CD8-positive, alpha-beta memory T cell (primary cell): Measurements from ENCODE around the gene NADSYN1. TPM values are rescaled to one million over a fixed set of nuclear protein-coding genes. Genes with fewer than 3 reads are reported as not detected.

Source experiments
- CTCF ChIA-PET: fragments of 350-600 bp; sonication (Branson Sonifier 250); formaldehyde crosslinking; loops from one replicate; lab custom pipeline; 2021; ENCODE audit warnings: antibody characterized with exemption; lab: Charles Lee
- POLR2A ChIA-PET: fragments of 350-600 bp; sonication (Branson Sonifier 250); formaldehyde crosslinking; loops from one replicate; lab custom pipeline; 2021; ENCODE audit warnings: antibody characterized with exemption; lab: Charles Lee
- DNase-seq, 5 donors: peaks; one replicate each; pipeline versions ENCODE4 v3.0.0 to v3.0.0-alpha.2; 2020 to 2022; ENCODE audit warnings: mixed read lengths in 1 of 5
- H3K27ac ChIP-seq: one replicate; pipeline ENCODE4 v1.7.0; 2013; ENCODE audit warnings: low read depth, mild to moderate bottlenecking, low read length, moderate library complexity
- H3K27me3 ChIP-seq: 2 replicates; pipeline ENCODE4 v1.7.0; 2013; ENCODE audit warnings: low read length, mild to moderate bottlenecking; ENCODE audit not compliant: insufficient read depth, poor library complexity, severe bottlenecking
- H3K36me3 ChIP-seq: 2 replicates; pipeline ENCODE4 v1.7.0; 2013; ENCODE audit warnings: mild to moderate bottlenecking, low read length, moderate library complexity; ENCODE audit not compliant: insufficient read depth
- H3K4me1 ChIP-seq: 2 replicates; pipeline ENCODE4 v1.7.0; 2013; ENCODE audit warnings: mild to moderate bottlenecking, low read length, moderate library complexity; ENCODE audit not compliant: insufficient read depth
- H3K4me3 ChIP-seq: 2 replicates; pipeline ENCODE4 v1.7.0; 2013; ENCODE audit warnings: mild to moderate bottlenecking, low read length
- H3K9me3 ChIP-seq: 2 replicates; pipeline ENCODE4 v1.7.0; 2013; ENCODE audit warnings: mild to moderate bottlenecking, low read length
- H3K27ac Mint-ChIP-seq, 8 donors: one replicate each; pipeline ENCODE4 v1.8.0; 2020 to 2021; ENCODE audit warnings: mixed read lengths in 8 of 8, mild to moderate bottlenecking in 6 of 8, inconsistent platforms in 3 of 8, moderate library complexity in 3 of 8
- H3K27me3 Mint-ChIP-seq, 2 donors: one replicate each; pipeline ENCODE4 v1.8.0; 2020 to 2021; ENCODE audit warnings: mixed read lengths in 2 of 2, mild to moderate bottlenecking in 1 of 2, moderate library complexity in 1 of 2
- H3K36me3 Mint-ChIP-seq, 3 donors: one replicate each; pipeline ENCODE4 v1.8.0; 2020 to 2021; ENCODE audit warnings: mixed read lengths in 3 of 3, inconsistent platforms in 1 of 3, mild to moderate bottlenecking in 1 of 3
- H3K4me1 Mint-ChIP-seq, 3 donors: one replicate each; pipeline ENCODE4 v1.8.0; 2020 to 2021; ENCODE audit warnings: mixed read lengths in 3 of 3, inconsistent platforms in 1 of 3, mild to moderate bottlenecking in 1 of 3
- H3K4me3 Mint-ChIP-seq, 7 donors: one replicate each; pipeline ENCODE4 v1.8.0; 2020 to 2021; ENCODE audit warnings: mixed read lengths in 7 of 7, mild to moderate bottlenecking in 6 of 7, moderate library complexity in 4 of 7, inconsistent platforms in 2 of 7
- H3K9me3 Mint-ChIP-seq, 5 donors: one replicate each; pipeline ENCODE4 v1.8.0; 2020 to 2022; ENCODE audit warnings: mixed read lengths in 5 of 5, mild to moderate bottlenecking in 3 of 5, moderate library complexity in 2 of 5, inconsistent platforms in 1 of 5
- polyA plus RNA-seq: library from polyadenylated mRNA; unstranded; fragments of 300-500 nt; fragmentation: Illumina TruSeq; gene quantifications from one replicate; pipeline ENCODE4 v1.2.3, GENCODE V29; 2021
- total RNA-seq, 2 experiments: library from RNA; stranded (reverse); gene quantifications; one replicate each; pipeline ENCODE4 v1.2.3, GENCODE V29; 2021

The NADSYN1 gene
- total and polyA plus RNA-seq, 3 experiments from 2014 or later: 43.6 to 62.5 (median 60.3) TPM

- DNase-seq: peak in 1 of 5 donors; percentile 39
- Histone ChIP-seq H3K9me3 (no peaks in the 10 kb centered on the region), H3K27ac (no peak overlapping the region), H3K27me3 (no peaks in the 10 kb centered on the region), H3K4me1 (no peaks in the 10 kb centered on the region), H3K4me3 (no peak overlapping the region), H3K36me3 (peaks cover 10% of the 10 kb centered on the region)
- Mint-ChIP-seq H3K36me3 (peaks cover 16 to 86% (median 36%) of the 10 kb centered on the region in 3 donors), H3K4me1 (peaks cover 0 to 8% (median 7%) of the 10 kb centered on the region in 3 donors), H3K9me3 (no peaks in the 10 kb centered on the region), H3K27ac (peak overlapping the region in 3 of 8 donors; percentile 23 to 93 (median 74)), H3K27me3 (peaks cover 0 to 1% of the 10 kb centered on the region in 2 donors), H3K4me3 (no peak overlapping the region)
- ChIA-PET POLR2A (no interaction called here), CTCF (no interaction called here)
These were observed 36.5 kb downstream of the NADSYN1 start for GRCh38 chr11:71489311-71490043.

DNA sequence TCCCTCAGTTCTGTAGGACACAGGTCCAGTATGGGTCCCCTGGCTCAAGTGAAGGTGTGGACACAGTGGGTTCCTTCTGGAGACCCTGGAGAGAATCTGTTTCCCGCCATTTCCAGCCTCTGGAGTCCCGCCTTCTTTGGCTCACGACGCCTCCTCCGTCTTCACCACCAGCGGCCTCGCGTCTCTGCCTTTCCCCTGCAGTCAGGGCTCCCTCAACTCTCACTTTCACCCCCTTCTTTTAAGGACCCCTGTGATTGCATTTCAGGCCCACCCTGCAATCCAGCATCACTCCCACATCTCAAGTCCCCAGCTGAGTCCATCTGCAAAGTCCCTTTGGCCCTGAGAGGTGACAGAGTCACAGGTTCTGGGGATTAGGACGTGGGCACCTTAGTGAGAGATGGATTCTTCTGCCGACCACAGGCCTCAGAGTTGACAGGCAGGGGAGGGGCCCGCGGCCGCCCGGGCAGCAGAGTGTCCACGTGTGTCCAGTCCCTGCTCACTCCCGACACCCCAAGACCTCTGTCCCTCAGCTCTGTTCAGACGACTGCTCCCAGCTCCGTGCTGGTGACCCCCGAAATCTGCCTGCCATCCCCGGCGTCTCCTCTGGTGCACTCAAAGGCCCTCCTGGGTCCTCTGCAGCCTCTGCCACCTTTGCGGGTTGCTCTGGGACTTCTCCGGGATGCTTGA, 37.2 kb downstream of the NADSYN1 start:
- Mint-ChIP-seq H3K4me3 (no peak overlapping the region), H3K36me3 (peaks cover 13 to 86% (median 36%) of the 10 kb centered on the region in 3 donors), H3K27ac (peak overlapping the region in 1 of 8 donors; percentile 93), H3K9me3 (no peaks in the 10 kb centered on the region), H3K4me1 (peaks cover 0 to 8% (median 5%) of the 10 kb centered on the region in 3 donors), H3K27me3 (peaks cover 0 to 1% of the 10 kb centered on the region in 2 donors)
- H3K27me3 ChIP-seq: no peaks in the 10 kb centered on the region
- H3K27ac ChIP-seq: no peak overlapping the region
- no peak overlapping the region for H3K4me3 ChIP-seq
- ChIA-PET CTCF (no interaction called here), POLR2A (no interaction called here)
- H3K4me1 ChIP-seq: no peaks in the 10 kb centered on the region
- no peaks in the 10 kb centered on the region for H3K9me3 ChIP-seq
- peaks cover 7% of the 10 kb centered on the region for H3K36me3 ChIP-seq
- no peak for DNase-seq

- Mint-ChIP-seq H3K27ac (peak overlapping the region in 1 of 8 donors; percentile 77), H3K27me3 (peaks cover 0 to 1% of the 10 kb centered on the region in 2 donors), H3K9me3 (no peaks in the 10 kb centered on the region), H3K4me1 (peaks cover 0 to 7% (median 5%) of the 10 kb centered on the region in 3 donors), H3K4me3 (no peak overlapping the region), H3K36me3 (peaks cover 13 to 86% (median 35%) of the 10 kb centered on the region in 3 donors)
- Histone ChIP-seq H3K27ac (no peak overlapping the region), H3K36me3 (peaks cover 13% of the 10 kb centered on the region), H3K27me3 (no peaks in the 10 kb centered on the region), H3K4me3 (no peak overlapping the region), H3K4me1 (no peaks in the 10 kb centered on the region), H3K9me3 (no peaks in the 10 kb centered on the region)
- ChIA-PET POLR2A (no interaction called here), CTCF (no interaction called here)
- DNase-seq: no peak
These were observed 37.9 kb downstream of the NADSYN1 start for GRCh38 chr11:71490731-71491390.

GRCh38 chr11:71491531-71491930, 38.5 kb downstream of the NADSYN1 start:
- Mint-ChIP-seq H3K4me1 (peaks cover 0 to 5% (median 3%) of the 10 kb centered on the region in 3 donors), H3K9me3 (no peaks in the 10 kb centered on the region), H3K27me3 (peaks cover 0 to 1% of the 10 kb centered on the region in 2 donors), H3K27ac (peak overlapping the region in 2 of 8 donors; percentile 77 to 89), H3K36me3 (peaks cover 9 to 86% (median 29%) of the 10 kb centered on the region in 3 donors), H3K4me3 (no peak overlapping the region)
- ChIA-PET POLR2A (no interaction called here), CTCF (no interaction called here)
- no peaks in the 10 kb centered on the region for H3K4me1 ChIP-seq
- H3K27me3 ChIP-seq: no peaks in the 10 kb centered on the region
- DNase-seq: no peak
- H3K27ac ChIP-seq: no peak overlapping the region
- H3K9me3 ChIP-seq: no peaks in the 10 kb centered on the region
- no peak overlapping the region for H3K4me3 ChIP-seq
- H3K36me3 ChIP-seq: peaks cover 15% of the 10 kb centered on the region

DNA sequence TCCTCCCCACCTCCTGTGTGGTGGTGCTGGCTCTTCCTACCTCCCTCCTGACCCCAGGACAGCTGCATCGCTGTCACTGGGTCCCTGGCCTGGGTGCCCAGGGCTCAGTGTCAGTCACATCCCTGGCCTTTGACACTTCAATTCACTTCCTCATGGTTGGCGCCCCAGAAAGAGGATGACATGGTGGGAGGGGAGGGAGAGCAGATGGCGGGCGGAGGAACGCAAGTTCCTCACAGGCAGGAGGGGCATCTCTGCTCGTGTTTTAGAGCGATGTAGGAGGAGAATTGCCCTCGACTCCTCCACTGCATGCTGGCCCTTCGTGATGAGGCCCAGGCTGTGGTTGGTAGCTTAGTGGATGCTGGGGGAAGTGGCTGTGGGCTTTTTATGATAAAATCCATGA, 38.9 kb downstream of the NADSYN1 start:
- CTCF ChIA-PET: no interaction called here
- Mint-ChIP-seq H3K9me3 (no peaks in the 10 kb centered on the region), H3K36me3 (peaks cover 11 to 90% (median 29%) of the 10 kb centered on the region in 3 donors)

DNA sequence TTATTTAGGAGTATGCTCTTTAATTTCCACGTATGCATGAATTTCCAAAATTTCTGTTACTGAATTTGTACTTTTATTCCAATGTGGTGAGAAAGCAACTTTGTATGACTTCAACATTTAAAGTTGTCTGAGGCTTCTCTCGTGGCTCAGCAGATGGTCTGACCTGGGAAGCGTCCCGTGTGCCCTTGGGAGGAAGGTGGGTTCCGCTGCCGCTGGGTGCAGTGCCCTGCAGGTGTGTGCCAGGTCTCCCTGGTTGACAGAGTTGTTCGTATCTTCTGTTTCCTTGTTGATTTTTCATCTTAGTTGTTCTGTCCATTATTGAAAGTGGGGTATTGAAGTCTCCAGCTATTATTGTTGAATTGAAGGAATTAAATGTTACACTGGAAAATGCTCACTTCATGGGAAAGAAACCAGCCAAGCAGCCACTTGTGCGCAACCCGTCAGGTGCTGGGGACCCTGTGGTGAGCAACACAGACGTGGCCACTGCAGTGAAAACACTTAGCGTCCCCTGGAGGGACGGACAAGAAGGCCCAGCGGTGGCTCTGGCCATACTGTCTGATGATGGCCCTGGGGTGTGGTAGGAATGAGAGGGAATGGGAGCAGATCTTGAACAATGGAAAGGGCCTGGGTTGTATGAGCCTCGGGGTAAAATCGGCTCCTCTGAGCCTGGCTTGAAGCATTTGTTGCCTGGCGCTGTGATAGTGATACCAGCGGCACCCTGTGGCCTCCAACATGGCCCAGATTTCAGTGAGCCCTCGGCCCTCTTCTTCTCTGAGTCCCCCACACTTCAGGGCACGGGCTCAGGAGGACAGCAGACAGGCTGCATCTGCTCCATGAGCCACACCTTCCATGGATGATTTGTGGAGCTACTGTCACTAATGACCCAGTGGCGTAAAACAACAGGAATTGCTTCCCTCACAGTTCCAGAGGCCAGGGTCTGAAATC, 42.6 kb downstream of the NADSYN1 start:
- no peaks in the 10 kb centered on the region for H3K9me3 Mint-ChIP-seq
- H3K4me3 Mint-ChIP-seq: no peak overlapping the region
- peaks cover 25% of the 10 kb centered on the region for H3K36me3 ChIP-seq
- H3K27me3 ChIP-seq: no peaks in the 10 kb centered on the region
- H3K27me3 Mint-ChIP-seq: no peaks in the 10 kb centered on the region
- no peak overlapping the region for H3K4me3 ChIP-seq
- no peaks in the 10 kb centered on the region for H3K4me1 Mint-ChIP-seq
- no peaks in the 10 kb centered on the region for H3K9me3 ChIP-seq
- CTCF ChIA-PET: no interaction called here
- no peak for DNase-seq
- no peaks in the 10 kb centered on the region for H3K4me1 ChIP-seq
- H3K27ac Mint-ChIP-seq: peak overlapping the region in 2 of 8 donors; percentile 3 to 19
- H3K27ac ChIP-seq: no peak overlapping the region
- H3K36me3 Mint-ChIP-seq: peaks cover 26 to 91% (median 38%) of the 10 kb centered on the region in 3 donors
- POLR2A ChIA-PET: no interaction called here

More for the DNA sequence above, 38.9 kb downstream of the NADSYN1 start:
- Histone ChIP-seq H3K36me3 (peaks cover 15% of the 10 kb centered on the region), H3K9me3 (no peaks in the 10 kb centered on the region), H3K4me3 (no peak overlapping the region), H3K27ac (no peak overlapping the region), H3K27me3 (no peaks in the 10 kb centered on the region), H3K4me1 (no peaks in the 10 kb centered on the region)
- POLR2A ChIA-PET: no interaction called here
- DNase-seq: no peak
- H3K27ac Mint-ChIP-seq: peak overlapping the region in 1 of 8 donors; percentile 89
- H3K4me1 Mint-ChIP-seq: peaks cover 0 to 5% (median 3%) of the 10 kb centered on the region in 3 donors
- peaks cover 0 to 1% of the 10 kb centered on the region in 2 donors for H3K27me3 Mint-ChIP-seq
- no peak overlapping the region for H3K4me3 Mint-ChIP-seq

- no peak overlapping the region for H3K27ac ChIP-seq
- no peaks in the 10 kb centered on the region for H3K4me1 ChIP-seq
- no peak overlapping the region for H3K4me3 ChIP-seq
- CTCF ChIA-PET: no interaction called here
- H3K9me3 Mint-ChIP-seq: no peaks in the 10 kb centered on the region
- POLR2A ChIA-PET: no interaction called here
- no peaks in the 10 kb centered on the region for H3K9me3 ChIP-seq
- peaks cover 27 to 91% (median 38%) of the 10 kb centered on the region in 3 donors for H3K36me3 Mint-ChIP-seq
- peaks cover 26% of the 10 kb centered on the region for H3K36me3 ChIP-seq
- DNase-seq: no peak
- H3K27me3 ChIP-seq: no peaks in the 10 kb centered on the region
- no peaks in the 10 kb centered on the region for H3K27me3 Mint-ChIP-seq
- no peak overlapping the region for H3K4me3 Mint-ChIP-seq
- H3K27ac Mint-ChIP-seq: no peak overlapping the region
- H3K4me1 Mint-ChIP-seq: no peaks in the 10 kb centered on the region
These were observed 43.4 kb downstream of the NADSYN1 start for GRCh38 chr11:71496421-71496820.
